ENCODE measurements around the gene WNT8B.
A peak's percentile ranks its signal among the peaks of the same experiment; 100 is the strongest.

The WNT8B gene

DNA sequence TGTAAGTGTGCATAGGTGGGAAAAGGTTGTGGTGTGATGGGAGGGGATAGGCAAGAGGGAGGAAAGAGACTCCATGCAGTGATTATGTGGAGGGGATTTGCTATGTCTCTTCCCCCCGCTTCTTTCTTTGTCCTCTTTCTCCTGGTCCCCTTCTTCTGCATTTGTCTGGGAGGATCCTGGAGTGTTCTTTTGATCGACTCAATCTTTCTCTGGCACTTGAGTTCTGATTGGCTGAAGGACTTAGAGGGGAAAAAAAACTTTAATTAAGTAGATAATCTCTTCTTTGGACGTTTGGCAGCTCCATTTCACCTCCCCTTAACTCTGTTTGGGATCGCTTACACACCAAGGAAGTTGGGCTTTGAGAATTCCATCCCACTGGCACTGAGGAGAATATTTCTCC, at the start of gene WNT8B:
Gene WNT8B, plus strand, starts transcription at position 301 of the 400 bp plus-strand sequence. CDS start 160 bp downstream, outside the sequence.
- intact Hi-C loops (cut with DNase I) = no loop called here

GRCh38 chr10:100413173-100413572, 49.6 kb upstream of the WNT8B start:
- no peak for DNase-seq
- intact Hi-C loops (cut with DNase I) = no loop called here

More for the DNA sequence above, at the start of gene WNT8B:
- DNase-seq = no peak

GRCh38 chr10:100419911-100420449, 42.8 kb upstream of the WNT8B start:
- intact Hi-C loops (cut with DNase I) = no loop called here
- peak in 1 of 42 donors; percentile 10 for DNase-seq

GRCh38 chr10:100427374-100427773, 35.4 kb upstream of the WNT8B start:
- DNase-seq = no peak
- intact Hi-C loops (cut with DNase I) = no loop called here

DNA sequence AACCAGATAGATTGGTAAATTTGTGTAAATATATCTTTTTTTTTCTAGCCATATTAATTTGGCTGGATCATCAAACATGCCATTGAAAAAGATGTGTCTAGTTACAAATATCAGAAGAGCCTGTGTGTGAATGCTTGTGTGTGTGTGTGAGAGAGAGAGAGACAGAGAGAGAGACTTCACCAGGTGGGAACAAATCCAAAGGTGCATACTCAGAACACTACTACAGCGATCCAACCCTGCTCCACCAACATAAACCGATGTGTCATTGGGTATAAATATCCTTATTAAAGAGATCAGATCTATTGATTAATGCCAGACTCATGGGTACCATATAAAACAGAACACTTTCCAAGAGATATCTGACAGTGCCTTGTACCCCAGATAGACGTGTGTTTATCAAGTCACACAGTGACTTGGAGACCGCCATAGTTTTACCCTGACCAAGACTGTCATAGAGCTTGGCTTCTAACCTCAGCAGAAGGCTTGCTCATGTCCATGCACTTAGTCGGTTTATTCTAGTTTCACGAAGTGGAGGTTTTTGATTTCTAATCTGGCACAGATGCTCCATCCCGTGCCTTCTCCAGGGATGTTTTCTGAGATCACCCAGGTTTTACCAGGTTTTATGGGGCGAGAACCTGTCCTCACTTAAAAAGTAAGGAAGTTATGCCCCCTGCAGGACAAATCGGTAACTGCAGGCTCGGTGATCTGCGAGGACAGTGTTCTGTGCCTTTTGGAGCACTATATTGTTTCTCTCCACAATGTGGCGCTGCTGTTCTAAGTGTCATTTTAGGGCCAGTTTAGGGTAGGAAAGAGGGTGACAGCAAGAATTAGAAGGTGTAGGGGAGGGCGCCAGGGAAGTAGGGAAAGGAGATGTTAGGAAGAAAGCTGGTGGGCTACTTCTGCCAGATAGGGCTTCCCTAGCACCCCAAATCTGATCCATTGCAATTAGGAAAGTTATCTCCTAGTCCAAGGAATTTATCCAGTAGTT, 29.3 kb upstream of the WNT8B start:
- intact Hi-C loops (cut with DNase I) = loop anchor here (1.0 to 5.0 kb wide), 3 partner anchors 91 to 145 kb away; no protein-coding TSS in a partner anchor
- DNase-seq = peak; percentile 59 to 99 (median 96)

DNA sequence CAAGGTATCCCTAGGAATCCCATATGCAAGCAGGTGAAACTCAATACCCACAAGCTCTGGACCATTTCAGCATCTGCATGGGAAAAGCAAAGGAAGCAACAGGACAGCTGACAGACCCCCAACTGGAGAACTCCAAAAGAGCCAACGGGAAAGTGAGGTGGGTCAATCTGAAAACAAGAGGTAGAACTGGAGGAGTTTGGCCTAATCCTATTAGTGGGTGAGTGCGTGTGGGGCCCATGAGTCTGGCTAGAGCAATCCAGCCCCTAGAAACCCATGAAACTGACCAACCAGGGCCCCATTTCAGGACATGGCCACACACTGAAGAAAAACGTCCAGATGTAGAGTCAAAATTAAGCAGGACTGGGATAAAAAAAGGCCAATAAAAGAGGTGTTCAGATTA, 26.6 kb upstream of the WNT8B start:
- intact Hi-C loops (cut with DNase I) = no loop called here
- no peak for DNase-seq

DNA sequence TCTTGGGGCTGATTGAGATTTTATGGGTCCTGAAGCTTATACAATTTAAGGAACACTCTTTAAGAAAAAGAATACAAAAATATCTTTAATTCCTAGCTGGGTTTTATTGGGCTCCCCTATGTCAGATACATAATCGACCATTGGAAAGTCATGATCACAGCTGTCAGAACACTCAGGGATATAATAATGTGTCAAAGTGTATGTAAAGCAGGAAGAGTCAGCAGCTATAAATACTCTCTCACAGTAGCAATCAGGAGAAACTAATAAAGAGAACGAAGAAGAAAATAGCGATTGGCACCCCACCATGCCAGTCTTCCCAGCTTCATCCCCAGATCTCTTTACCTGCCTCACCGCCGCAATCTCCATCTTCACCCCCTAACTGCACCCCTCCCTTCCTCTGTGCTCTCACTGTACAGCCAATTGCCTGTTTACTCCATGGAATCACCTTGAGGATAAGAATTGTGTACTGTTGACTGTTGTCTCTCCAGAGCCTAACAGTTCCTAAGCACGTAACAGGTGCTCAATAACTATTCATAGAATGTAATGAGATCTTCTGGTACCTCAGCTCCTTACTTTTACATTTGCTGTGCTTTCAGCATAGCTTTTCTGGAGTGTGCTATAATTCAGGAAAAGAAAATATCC, 24.0 kb upstream of the WNT8B start:
- intact Hi-C loops (cut with DNase I) = no loop called here
- no peak for DNase-seq

DNA sequence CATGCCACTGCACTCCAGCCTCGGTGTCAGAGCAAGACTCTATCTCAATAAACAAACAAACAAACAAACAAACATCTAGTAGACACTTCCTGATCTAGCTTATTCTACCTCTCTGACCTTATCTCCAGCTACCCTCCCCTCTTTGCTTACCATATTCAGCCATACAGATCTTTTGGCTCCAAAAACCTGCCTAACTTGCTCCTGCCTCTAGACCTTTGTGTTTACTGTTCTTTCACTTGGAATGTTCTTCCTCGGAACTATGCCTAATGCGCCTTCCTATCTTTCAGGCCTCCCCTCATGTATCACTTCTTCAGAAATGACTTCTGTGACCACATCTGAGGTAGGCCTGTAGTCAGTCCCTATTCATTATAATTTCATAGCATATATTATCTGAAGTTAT, 20.3 kb upstream of the WNT8B start:
- intact Hi-C loops (cut with DNase I) = no loop called here
- DNase-seq = no peak

DNA sequence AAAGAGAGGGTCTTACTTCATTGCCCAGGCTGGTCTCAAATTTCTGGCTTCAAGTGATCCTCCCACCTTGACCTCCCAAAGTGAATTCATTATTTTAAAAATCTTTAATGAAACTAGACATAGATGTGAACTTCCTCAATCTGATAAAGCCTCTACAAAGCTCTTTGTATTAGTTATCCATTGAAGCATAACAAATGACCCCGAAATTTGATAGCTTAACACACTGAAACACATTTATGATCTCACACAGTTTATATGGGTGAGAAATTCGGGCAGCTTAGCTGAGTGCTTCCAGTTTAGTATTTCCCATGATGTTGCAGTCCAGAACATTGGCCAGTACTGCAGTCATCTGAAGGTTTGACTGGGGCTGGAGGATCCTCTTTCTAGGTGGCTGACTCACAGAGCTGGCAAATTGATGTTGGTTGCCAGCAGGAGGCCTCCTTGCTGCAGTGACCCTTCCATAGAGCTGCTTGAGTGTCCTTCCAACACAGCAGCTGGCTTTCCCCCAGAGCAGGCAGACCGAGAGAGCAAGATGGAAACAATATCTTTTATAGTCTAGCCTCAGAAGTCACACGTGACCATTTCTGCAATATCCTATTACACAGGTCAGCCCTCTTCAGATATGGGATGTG, 16.6 kb upstream of the WNT8B start:
- intact Hi-C loops (cut with DNase I) = no loop called here
- no peak for DNase-seq

DNA sequence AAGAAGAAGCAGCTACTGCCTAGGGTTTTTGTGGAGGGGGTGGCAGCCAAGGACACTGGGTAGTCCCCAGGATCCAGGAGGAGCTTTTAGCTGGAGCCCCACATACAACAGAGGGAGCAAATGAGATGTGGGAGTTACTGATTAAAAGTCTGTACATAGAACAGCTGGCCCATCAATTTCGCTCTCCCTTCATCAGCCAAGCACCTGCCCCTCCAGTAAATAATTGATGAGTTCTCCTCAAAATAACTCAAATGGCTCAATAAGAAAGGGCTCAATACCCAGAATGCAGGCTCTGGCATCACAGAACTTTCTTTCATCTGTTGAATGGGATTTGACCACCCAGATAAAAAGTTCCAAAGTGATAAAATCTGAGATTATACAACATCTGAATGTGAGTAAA, 15.1 kb upstream of the WNT8B start:
- no peak for DNase-seq
- intact Hi-C loops (cut with DNase I) = no loop called here

DNA sequence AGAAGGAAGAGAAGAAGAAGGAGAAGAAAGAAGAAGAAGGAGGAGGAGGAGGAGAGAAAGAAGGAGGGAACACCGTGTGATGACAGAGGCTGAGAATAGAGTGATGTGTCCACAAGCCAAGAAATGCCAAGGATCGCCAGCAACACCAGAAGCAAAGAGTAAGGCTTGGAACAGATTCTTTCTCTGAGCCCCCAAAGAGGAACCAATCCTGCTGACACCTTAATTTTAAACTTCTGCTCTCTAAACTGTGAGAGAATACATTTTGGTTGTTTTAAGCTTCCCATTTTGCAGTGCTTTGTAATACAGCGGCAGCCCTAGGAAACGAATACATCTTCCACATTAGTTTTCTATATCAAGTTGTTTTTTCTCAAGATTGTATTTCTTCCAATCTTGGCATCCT, 13.9 kb upstream of the WNT8B start:
- intact Hi-C loops (cut with DNase I) = no loop called here
- no peak for DNase-seq

- no peak for DNase-seq
Observed at GRCh38 chr10:100468322-100468721, 5.5 kb downstream of the WNT8B start.

DNA sequence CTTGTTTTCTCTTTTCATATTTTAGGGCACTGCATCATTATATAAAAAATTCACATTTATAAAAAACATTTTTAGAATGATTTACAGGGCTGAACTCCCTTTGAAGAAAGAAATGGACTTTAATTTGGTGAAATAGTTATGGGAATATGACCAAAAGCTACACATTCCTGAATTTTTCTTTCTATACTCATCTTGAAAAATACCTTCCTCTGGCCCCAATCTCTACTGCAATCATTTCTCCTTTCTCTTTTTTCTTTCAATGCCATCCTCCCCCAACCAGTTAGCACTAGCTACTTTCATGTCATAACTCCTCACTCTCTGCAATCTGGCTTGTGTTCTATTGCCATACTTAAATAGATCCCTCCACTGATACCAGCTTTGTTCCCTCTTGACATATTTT, 6.2 kb downstream of the WNT8B start:
- intact Hi-C loops (cut with DNase I) = no loop called here
- DNase-seq = no peak

More at GRCh38 chr10:100468322-100468721, 5.5 kb downstream of the WNT8B start:
- intact Hi-C loops (cut with DNase I) = no loop called here

- intact Hi-C loops (cut with DNase I) = no loop called here
- DNase-seq = no peak
Observed at GRCh38 chr10:100469756-100470155, 6.9 kb downstream of the WNT8B start.

DNA sequence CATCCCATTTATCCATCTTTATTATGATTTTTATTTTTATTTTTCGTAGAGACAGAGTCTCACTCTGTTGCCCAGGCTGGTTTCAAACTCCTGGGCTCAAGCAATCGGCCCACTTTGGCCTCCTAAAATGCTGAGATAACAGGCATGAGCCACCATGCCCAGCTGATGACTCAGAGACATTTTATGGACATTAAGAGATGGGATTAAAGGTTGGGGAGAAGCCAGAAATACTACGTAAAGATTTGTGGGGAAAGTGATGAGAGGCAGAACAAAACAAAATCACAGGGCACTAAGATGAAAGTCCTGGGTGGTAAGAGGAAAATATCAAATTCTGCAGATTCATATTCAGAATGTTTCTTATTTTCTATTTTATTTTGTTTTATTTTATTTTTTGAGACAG, 7.6 kb downstream of the WNT8B start:
- no peak for DNase-seq
- intact Hi-C loops (cut with DNase I) = no loop called here

DNA sequence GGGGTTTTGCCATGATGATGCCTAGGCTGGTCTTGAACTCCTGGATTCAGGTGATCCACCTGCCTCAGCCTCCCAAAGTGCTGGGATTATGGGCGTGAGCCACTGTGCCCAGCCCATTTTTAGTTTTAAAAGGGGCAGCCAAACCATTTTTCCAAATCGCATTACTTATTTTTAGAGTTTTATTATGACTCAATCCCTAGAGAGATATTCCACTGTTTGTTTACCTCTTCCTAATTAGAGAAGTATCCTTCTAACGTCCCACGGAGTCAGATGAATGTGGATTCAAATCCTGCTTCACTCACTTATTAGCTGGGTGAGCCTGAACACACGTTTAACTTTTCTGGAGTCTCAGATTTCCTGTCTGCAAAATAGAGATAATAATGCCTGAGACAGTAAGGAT, 15.2 kb downstream of the WNT8B start:
- no peak for DNase-seq
- intact Hi-C loops (cut with DNase I) = no loop called here

- no peak for DNase-seq
- intact Hi-C loops (cut with DNase I) = no loop called here
Observed at GRCh38 chr10:100479037-100479436, 16.2 kb downstream of the WNT8B start.

GRCh38 chr10:100480002-100480401, 17.2 kb downstream of the WNT8B start:
- DNase-seq = no peak
- intact Hi-C loops (cut with DNase I) = no loop called here

DNA sequence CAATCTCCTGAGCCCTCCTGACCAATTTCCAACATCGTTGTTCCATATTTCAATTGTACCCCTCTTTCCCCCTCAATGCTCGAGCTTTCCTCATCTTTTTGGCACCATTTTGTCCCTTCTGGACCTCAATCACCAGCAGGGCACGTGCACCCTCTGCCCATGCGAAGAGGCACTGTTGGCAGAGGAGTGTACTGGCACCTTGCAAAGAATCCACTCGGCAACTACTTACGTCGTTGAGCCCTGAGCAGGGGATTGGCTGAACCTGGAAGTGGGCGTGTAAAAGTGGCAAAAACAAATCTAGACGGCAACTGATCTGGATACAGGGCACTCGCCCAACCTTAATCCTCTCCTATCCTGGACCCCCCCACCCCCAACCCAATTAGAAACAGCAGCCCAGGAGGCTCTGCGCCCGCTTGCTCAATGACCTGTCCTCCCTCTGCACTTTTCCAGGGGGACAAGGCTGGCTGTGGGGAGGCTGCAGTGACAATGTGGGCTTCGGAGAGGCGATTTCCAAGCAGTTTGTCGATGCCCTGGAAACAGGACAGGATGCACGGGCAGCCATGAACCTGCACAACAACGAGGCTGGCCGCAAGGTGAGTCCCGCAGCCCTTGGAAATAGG, 18.8 kb downstream of the WNT8B start:
- intact Hi-C loops (cut with DNase I) = no loop called here
- peak; percentile 69 to 95 (median 86) for DNase-seq

Data from head of caudate nucleus (tissue), 42 donors.